ENCODE measurements around the gene MALL.
"Not testable (repeated sequence)": the region's sequence is repeated elsewhere in the genome, so short reads cannot be mapped to it uniquely, and the experiment has no call there.

The MALL gene

DNA sequence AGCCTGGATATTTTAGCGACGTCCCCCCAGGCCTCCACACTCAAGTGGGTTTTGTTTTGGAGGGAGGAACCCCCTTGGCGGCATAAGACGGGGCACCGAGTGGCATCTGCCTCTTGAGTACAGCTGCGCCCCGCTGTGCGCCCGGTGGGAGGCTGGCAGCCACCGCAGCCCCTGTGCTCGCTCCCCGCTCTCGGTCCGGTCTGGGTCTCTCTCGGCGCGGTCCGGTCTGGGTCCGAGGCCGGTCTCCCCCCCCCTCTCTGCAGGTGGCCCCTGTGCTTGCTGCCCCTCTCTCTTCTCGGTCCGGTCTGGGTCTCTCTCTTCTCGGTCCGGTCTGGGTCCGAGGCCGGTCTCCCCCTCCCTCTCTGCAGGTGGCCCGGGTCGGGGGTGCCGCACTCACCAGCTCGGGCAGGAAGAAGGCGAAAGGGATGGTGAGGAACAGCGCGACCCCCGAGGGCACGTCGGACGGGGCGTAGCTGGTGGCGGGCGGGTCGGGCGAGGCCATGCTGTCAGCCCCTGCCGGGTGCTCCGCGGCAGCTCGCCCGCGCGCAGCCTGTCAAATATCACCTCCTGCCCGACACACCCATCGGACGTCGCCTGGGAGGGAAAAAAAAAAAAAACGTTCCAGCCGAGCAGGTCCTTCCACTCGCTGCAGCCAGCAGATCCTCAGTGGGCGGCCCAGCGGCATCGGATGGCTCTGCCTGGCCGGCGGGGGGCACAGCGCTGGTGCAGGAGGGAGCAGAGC lies at the start of gene MALL:
MALL (minus strand) TSS at position 532 of the 742 bp plus-strand sequence; CDS start at position 502, 30 bp downstream.
- peak; percentile 53 for DNase-seq (ENCODE audit: low read depth, low spot score)

DNA sequence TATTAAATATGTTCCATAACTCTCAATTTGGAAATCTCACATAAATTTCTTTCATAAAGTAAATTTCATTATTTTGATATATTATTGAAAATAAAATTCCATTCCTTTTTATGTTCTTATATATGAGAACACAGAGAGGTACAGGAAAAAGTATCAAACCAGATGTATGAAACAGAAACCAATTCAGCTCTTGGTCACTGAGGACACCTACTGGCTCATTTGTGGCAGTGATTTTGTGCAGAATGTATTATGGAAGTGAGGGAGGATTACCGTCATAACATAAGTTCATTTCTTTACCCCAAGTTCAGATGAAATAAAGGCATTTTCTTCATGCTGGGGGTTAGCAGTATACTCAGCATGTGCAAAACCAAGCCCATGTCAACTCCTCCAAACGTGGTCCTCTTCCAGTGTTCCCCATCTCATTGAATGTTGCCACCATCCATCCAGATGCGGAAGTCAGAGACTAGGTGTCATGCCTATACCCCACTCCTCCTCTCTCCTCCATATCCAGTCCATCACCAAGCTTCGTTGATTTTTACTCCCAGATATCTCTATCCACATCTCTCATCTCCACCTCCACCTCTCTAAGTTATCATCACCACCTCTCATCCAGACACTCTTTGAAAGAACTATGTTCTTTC lies 41.7 kb upstream of the MALL start:
- DNase-seq (ENCODE audit: low read depth, low spot score), result peak; percentile 76

DNA sequence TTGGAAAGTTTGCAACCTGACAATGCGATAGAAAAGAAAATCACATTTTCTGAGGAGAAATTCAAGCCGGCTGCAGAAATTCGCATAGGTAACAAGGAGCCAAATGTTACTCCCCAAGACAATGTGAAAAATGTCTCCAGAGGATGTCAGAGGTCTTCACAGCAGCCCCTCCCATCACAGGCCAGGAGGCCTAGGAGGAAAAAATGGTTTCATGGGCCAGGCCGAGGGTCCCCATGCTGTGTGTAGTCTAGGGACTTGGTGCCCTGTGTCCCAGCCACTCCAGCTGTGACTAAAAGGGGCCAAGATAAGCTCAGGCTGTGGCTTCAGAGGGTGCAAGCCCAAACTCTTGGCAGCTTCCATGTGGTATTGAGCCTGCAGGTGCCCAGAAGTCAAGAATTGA lies 39.2 kb upstream of the MALL start:
- DNase-seq (ENCODE audit: low read depth, low spot score), result not testable (repeated sequence)

DNA sequence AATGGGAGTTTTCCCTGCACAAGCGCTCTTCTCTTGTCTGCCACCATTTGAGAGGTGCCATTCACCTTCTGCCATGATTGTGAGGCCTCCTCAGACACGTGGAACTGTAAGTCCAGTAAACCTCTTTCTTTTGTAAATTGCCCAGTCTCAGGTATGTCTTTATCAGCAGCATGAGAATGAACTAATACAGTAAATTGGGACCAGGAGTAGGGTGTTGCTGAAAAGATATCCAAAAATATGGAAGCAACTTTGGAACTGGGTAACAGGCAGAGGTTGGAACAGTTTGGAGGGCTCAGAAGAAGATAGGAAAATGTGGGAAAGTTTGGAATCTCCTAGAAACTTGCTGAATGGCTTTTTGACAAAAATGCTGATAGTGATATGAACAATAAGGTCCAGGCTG lies 38.6 kb upstream of the MALL start:
- DNase-seq (ENCODE audit: low read depth, low spot score), result not testable (repeated sequence)

DNA sequence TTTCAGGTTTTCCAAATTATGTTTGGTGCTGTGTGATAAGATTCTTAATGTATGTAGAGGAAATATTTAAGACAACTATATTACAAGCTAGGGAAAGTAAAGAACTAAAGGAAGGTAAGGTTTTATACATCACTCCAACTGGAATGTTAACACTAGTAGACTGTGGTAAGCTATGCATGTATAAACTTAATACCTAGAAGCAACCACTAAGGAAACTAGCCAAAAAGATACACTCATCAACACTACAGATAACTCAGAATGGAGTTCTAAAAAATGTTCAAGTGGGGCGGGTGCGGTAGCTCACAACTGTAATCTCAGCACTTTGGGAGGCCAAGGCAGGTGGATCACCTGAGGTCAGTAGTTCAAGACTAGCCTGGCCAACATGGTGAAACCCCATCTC lies 37.8 kb upstream of the MALL start:
- no peak for DNase-seq (ENCODE audit: low read depth, low spot score)

DNA sequence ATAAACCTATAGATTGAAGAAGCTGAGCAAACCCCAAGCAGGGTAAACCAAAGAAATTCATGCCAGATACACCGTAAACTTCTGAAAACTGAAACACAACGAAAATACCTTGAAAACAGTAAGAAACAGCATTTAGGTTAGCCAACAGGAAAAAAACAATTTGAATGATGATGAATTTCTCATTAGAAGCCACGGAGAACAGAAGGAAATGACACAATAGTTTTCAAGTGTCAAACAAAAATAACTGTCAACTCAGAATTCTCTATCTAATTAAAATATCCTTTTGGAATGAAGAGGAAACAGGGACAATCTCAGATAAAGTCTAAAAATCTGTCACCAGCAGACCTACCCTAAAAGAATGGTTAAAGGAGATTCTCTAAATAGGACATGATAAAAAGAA lies 37.3 kb upstream of the MALL start:
- DNase-seq (ENCODE audit: low read depth, low spot score), result no peak

DNA sequence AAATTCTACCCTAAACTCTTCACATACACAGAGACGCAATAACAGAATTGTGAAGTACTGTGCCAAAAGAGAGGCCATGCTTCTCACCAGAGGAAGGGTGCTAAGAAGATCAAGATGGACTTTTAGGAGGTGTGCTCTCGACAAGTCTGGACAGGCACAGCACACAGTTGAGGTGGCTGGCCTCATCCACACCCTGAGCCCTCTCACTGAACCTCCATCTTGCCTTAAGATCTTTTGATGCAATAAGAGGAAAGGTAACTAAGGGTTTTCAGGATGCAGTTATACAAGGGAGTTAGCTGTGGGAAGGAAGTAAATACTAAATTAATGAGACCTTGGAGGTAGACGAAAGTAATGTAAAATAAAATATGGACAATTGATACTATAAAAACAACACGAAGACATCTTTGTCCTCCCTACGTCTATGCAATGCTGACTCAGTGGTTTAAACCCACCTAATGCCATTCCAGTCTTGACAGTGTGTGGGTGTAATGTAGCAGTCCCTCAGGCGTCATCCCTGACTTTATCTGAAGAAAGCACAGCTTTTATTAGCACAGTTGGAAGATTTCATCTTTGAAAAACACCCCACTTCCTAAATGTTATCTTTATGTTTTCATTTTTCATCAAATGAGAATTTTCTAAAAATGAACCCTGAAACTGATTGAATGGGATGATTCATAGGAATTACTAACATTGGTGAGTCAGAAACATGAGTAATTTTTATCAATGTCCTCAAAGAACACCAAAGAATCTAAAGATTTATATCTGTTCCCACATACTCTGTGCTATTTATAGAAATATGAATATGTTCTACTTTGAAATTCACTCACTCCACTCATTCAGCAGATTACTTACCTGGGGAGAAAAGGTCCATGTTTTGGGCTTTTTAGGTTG lies 34.0 kb upstream of the MALL start:
- DNase-seq (ENCODE audit: low read depth, low spot score), result peak; percentile 36

DNA sequence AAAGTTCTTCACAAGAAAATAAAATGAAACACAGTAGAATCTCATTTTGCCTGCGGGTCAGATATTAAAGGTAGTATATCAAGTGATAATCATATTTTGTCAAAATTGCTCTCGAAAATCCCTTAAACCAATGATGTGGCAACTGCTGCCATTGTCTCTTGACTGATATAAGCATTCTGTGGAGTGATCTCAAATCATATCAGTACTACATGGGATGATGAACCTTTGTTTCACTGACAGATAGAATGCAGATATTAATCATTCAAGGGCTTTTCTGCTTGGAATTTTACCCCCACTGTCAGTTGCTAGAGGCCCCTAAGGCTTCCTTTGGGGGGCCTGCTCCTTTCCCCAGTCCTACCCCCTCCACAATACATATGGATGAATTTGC lies 31.3 kb upstream of the MALL start:
- no peak for DNase-seq (ENCODE audit: low read depth, low spot score)

DNA sequence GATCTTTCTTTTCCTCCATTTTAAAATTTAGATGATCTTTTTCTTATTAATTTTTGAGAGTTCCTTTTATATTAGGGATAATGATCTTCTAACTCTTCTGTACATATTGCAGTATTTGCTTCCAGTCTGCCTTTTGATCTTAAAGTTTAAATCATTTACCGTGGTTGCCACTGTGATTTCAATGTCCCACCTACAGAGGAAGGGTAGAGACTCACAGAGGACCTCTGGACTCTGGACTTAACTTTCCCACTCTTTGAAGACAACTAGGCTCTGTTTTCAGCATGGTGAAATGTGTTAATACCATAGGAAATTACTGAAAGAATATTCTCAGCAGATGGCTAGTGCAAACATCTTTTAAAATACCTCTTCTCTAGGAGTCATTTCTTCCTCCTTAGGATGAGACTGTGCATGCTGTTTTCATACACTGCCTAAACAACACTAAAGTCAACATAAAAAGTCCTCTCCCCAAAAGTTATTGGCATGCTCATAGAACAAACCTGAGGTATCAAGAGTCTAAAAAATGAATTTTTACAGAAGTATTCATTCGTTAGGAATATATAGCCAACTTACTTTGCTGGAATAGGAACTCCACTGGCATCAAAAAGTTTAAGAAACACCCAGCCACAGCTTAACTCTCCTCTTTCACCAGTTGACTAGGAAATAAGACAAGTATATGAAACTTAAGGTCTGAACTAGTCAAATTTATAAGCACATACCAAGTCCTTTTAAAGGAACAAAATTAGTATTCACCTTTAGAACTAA lies 30.7 kb upstream of the MALL start:
- DNase-seq (ENCODE audit: low read depth, low spot score), result no peak

DNA sequence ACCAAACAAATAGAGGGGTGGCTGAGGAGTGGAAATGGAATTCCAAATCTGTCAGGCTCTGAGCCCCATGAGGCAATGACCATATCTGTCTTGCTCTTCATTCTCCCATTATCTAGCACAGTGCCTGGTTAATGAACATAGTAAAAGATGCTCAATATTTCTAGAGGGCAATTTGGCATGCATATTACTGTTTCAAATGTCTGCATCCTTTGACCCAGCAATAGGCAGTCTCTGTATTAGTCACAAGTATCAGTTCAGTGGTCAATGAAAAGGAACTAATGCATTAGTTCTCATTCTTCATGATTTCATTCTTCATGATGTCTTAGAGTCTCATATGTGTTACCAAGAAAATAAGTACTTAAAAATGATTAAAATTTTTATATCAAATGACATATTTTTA lies 28.4 kb upstream of the MALL start:
- DNase-seq (ENCODE audit: low read depth, low spot score), result no peak

DNA sequence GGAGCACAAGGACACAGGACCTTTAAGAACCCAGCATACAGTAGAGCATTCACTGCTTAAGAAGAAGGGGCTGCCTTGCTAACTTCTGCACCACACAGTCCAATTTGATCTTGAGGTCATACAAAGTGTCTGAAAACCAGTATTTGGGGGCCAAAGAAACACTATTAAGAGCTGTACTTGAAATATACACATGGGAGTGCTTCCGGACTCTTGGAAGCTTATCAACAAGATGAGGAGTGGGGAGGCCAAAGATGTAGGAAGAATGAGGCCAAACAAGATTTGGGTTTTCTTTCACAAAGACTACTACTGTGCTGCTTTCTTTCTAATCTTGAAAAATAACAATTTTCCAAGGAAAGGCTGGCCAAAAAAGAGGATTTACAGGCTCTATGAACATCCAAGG lies 24.8 kb upstream of the MALL start:
- no peak for DNase-seq (ENCODE audit: low read depth, low spot score)

DNA sequence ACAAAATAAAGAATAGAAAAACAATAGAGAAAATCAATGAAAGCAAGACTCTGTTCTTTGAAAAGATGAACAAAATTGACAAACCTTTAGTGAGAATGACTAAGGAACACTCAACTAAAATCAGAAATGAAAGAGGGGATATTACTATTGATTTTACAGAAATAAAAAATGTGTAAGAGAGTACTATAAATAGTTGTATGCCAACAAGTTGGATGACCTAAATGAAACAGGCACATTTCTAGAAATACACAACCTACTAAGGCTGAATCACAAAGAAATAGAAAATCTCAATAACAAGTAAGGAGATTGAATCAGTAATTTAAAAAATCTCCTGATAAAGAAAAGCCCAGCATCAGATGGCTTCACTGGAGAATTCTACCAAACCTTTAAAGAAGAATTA lies 18.4 kb upstream of the MALL start:
- DNase-seq (ENCODE audit: low read depth, low spot score), result no peak

DNA sequence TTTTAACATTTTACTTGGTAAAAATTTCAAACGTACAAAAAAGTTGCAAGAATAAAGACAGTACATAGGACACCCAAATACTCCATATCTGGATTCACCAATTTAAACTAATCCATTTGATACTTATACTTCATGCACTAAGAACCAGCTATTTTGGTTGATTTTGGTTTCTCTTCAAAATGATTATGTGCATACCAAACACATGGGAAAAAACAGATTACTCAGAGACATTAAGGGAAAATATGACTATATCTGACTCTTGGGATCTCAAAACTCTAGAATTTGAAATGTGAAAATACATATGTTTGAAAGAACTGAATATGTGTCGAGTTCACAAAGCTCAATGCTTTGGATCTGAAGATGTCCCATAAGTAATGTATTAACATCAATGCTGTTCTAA lies 15.5 kb upstream of the MALL start:
- no peak for DNase-seq (ENCODE audit: low read depth, low spot score)

DNA sequence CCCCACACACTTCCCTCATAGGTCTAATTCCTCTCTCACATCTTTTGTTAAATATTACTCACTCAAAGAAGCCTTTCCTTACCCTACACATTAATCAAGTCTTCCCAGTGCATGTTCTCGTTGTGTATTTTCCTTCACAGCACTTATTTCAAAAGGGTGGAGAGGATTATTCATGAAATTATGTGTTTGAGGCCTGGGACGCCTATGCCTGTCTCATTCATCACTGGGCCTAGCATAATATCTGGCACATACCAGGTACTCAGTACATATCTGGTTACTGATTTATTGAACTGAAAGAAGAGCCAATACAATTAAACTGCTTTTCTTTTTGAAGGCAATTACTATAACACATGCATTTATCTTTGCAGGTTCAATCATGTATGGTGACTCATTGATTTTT lies 15.1 kb upstream of the MALL start:
- DNase-seq (ENCODE audit: low read depth, low spot score), result no peak

DNA sequence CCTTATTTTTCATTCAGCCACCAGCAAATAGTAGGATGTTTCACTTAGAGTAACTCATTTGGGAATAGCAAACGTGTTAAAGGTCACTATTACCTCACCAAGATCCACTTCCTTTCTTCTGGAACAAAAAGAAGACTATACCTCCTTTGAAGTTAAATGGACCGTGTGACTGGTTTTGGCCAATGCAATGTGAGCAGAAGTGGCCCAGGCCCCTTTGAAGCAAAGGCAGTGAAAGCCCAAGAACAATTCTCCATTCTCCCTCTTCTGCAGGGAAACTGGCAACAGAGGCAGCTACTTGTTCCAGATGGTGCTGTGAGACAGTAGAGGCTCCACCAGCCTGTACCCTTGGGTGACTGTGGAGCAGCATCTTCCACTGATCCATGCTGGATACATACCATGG lies 11.3 kb upstream of the MALL start:
- no peak for DNase-seq (ENCODE audit: low read depth, low spot score)

DNA sequence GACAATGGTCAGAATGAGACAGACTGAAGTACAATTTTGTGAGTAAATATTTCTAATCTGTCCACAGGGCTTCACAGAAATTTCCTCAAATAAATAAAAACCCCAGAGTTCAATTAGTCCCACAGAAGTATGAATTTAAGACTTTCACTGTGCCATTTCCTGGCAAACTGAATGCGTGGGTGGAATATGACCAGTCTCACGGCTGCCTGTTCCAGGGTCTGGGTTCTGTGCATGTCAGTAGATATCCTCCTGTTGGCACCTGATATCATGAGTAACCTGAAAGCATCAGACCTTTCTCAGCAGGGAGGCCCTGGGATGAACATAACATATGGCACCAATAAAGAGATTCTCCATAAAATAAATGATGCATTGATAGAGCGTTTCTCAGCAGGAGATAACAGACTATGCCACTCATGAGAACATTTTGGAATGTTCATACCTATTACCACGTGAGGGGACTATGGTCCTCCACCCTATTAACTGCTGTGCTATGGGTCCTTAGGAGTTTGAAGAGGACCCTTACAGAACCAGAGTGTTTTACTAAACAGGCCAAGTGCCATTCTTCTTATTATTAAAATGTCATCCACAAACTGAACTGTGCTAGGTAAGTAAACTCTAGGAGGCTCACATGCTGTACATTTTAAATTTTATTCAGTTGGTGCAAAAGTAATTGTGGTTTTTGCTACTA lies 10.6 kb upstream of the MALL start:
- DNase-seq (ENCODE audit: low read depth, low spot score), result no peak

DNA sequence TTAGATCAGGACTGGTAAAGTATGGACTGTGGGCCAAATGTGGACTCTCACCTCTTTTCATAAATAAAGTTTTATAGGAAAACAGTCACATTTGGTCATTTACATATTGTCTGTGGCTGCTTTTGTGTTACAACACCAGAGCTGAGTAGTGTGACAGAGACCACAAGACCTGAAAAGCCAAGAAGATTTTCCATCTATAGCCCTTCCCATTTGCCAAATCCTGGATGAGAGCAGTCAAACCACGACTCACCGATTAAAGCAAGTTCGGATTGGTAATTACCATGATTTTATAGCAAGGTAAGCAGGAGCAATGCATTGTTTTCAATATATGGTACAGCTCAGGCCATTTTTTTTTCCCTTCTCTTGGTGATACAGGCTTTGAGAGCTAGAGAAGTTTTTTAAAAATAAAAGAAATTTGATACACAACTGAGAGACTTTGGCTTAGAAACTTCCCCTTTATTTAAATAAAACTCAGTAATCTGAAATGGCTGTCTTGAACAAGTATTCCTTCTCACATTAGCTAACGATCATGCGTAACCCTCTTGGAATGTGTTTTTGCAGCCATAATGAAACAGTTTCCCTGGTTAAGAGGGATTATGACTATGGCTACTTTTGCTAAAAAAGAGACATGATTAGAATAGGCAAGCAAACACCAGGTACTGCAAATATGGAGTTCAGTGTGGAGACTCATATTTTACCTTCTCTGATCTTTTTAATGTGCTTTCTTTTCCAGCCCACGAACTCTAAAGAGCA lies 9.5 kb upstream of the MALL start:
- peak; percentile 84 for DNase-seq (ENCODE audit: low read depth, low spot score)

DNA sequence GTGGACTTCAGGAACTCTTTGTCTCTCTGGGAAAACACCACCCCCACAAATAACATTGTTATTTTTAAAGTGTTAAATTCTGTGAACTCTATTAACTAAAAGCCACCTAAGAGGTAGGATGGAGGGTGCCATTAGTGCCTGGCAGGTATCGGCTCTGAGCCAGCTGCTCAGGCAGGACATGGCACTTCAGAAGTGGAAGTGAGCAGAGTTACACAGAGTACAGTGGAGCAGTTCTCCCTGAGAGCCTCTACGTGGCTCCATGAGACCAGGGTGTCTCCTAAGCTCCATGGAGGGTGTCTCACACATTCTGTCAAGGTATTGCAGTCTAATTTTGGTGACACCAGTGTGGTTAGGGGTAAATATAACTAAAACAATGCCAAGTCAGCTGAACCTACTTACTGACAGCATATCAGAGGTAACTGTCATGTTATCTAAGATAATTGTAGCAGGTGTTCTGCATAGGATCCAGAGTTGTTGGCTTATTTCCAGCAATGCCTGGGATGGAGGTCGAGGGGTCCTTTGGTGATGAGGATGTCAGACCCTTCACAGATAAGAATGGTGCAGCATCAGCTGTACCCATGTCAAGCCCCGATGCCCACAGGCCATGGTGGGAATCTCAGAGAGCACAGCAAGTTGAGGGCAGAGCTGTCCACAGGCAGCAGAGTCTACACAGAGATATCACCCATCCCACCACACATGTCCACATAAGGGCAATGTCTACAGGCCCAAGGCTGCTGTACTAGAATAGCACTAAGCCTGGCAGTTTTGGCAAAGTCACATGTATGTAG lies 8.6 kb upstream of the MALL start:
- no peak for DNase-seq (ENCODE audit: low read depth, low spot score)

DNA sequence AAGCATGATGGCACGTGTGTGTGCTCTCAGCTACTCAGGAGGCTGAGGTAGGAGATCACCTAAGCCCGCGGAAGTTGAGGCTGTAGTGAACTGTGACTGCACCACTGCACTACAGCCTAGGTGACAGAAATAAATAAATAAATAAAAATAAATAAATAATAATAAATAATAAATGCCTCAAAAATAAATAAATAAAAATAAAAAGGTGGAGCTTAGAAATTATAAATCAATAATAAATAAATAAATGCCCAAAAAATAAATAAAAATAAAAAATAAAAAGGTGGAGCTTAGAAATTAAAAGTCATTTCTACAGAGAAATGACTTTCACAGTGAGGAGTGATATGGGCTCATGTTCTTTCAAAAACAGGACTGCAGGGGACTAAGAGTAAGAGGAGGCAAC lies 6.0 kb upstream of the MALL start:
- no peak for DNase-seq (ENCODE audit: low read depth, low spot score)

DNA sequence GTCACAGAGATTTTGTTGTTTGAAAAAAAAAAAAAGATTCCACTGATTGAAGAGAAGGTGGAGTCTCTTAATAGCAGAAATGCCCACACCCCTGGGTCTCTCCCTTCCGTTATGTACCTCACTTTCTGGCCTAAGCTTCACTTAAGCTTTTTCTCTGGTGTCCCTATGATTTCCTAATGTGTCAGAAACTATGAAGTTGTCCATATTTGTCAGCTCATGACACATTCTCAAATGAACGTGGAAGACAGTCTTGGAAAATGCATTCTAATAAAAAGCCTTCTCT lies 5.4 kb upstream of the MALL start:
- DNase-seq (ENCODE audit: low read depth, low spot score), result no peak
